Keratinocyte (primary cell): Measurements from ENCODE around the gene SETBP1.

Source experiments
- CTCF ChIP-seq, 3 experiments: IDR thresholded peaks in 1 of 3; conservative IDR thresholded peaks in 1 of 3; optimal IDR thresholded peaks in 1 of 3; 2 replicates in 2 of 3; 3 replicates in 1 of 3; pipeline versions ENCODE3 to v1.5.1; 2011; ENCODE audit warnings: low read length in 3 of 3, mild to moderate bottlenecking in 3 of 3, moderate library complexity in 2 of 3, control low read depth in 1 of 3, inconsistent platforms in 1 of 3; ENCODE audit not compliant: insufficient read depth in 2 of 3; ENCODE audit errors: extremely low read depth in 1 of 3
- EZH2 ChIP-seq: IDR thresholded peaks from one replicate; pipeline ENCODE4 v1.6.1; 2012; ENCODE audit warnings: inconsistent platforms, mild to moderate bottlenecking, low read length, moderate library complexity

- TF ChIP-seq CTCF (optimal IDR thresholded peaks at IDR 0.05 in 1 of 3, IDR thresholded peaks at IDR 0.05 in 1 of 3, conservative IDR thresholded peaks at IDR 0.05 in 1 of 3; ENCODE audit: extremely low read depth in 1 of 3, insufficient read depth in 2 of 3, low read length in 3 of 3) (no peak), EZH2 (no peak)
Measured at GRCh38 chr18:44859263-44859662, 178.6 kb downstream of the SETBP1 start.
